GM23338 (cell line): ENCODE measurements around the gene SERGEF. TPM values are rescaled to one million over a fixed set of nuclear protein-coding genes. Genes with fewer than 3 reads are reported as not detected.

Experiments
- ATAC-seq: fragments of 200-7000 bp; cut with Tn5 transposase; 3 replicates; pipeline ENCODE4 v1.9.1; 2020
- DNase-seq: peaks from one replicate; pipeline ENCODE4 v3.0.0-alpha.2; 2015; ENCODE audit warnings: low spot score
- H2AFZ ChIP-seq: fragments of 200-600 bp; sonication (generic); 2 replicates; pipeline ENCODE4 v1.8.0; 2016; ENCODE audit warnings: antibody characterized with exemption, mild to moderate bottlenecking, moderate library complexity
- H3F3A ChIP-seq: fragments of 200-600 bp; sonication (generic); replicated peaks from 2 replicates; pipeline ENCODE4 v1.8.0; 2017; ENCODE audit warnings: antibody characterized with exemption, mixed run types, low read depth
- H3K27ac ChIP-seq: fragments of 200-600 bp; sonication (generic); 2 replicates; pipeline ENCODE4 v1.6.1; 2016; ENCODE audit warnings: low read depth
- H3K27me3 ChIP-seq: fragments of 200-600 bp; sonication (generic); 2 replicates; pipeline ENCODE4 v1.8.0; 2016; ENCODE audit warnings: mild to moderate bottlenecking, mixed run types, moderate library complexity; ENCODE audit not compliant: insufficient read depth
- H3K36me3 ChIP-seq: fragments of 200-600 bp; sonication (generic); 2 replicates; pipeline ENCODE4 v1.8.0; 2016; ENCODE audit warnings: mild to moderate bottlenecking; ENCODE audit not compliant: insufficient read depth
- H3K4me1 ChIP-seq: fragments of 200-600 bp; sonication (generic); 2 replicates; pipeline ENCODE4 v1.8.0; 2016; ENCODE audit warnings: mild to moderate bottlenecking, moderate library complexity; ENCODE audit not compliant: insufficient read depth
- H3K4me2 ChIP-seq: fragments of 200-600 bp; sonication (generic); 2 replicates; pipeline ENCODE4 v1.7.1; 2017; ENCODE audit warnings: mixed run types
- H3K4me3 ChIP-seq: fragments of 200-600 bp; sonication (generic); 2 replicates; pipeline ENCODE4 v1.6.1; 2016; ENCODE audit warnings: mixed run types
- H3K79me2 ChIP-seq: fragments of 200-600 bp; sonication (generic); replicated peaks from 2 replicates; pipeline ENCODE4 v1.8.0; 2017; ENCODE audit warnings: mild to moderate bottlenecking; ENCODE audit not compliant: insufficient read depth
- H3K9me2 ChIP-seq: fragments of 200-600 bp; sonication (generic); 2 replicates; pipeline ENCODE4 v1.8.0; 2017; ENCODE audit not compliant: insufficient read depth
- H4K20me1 ChIP-seq: fragments of 200-600 bp; sonication (generic); replicated peaks from 2 replicates; pipeline ENCODE4 v1.8.0; 2017; ENCODE audit warnings: mild to moderate bottlenecking; ENCODE audit not compliant: insufficient read depth
- H3K27ac Mint-ChIP-seq: 2 replicates; pipeline ENCODE4 v1.8.0; 2020; ENCODE audit warnings: inconsistent platforms, mild to moderate bottlenecking, moderate library complexity, mixed read lengths
- H3K27me3 Mint-ChIP-seq: 3 replicates; pipeline ENCODE4 v1.8.0; 2022; ENCODE audit warnings: low read depth, mild to moderate bottlenecking, moderate library complexity, mixed read lengths, inconsistent platforms; ENCODE audit not compliant: insufficient read depth, poor library complexity
- H3K36me3 Mint-ChIP-seq: 3 replicates; pipeline ENCODE4 v1.8.0; 2021; ENCODE audit warnings: low read depth, mild to moderate bottlenecking, inconsistent platforms, moderate library complexity, mixed read lengths
- H3K4me1 Mint-ChIP-seq: 3 replicates; pipeline ENCODE4 v1.8.0; 2020; ENCODE audit warnings: mild to moderate bottlenecking, inconsistent platforms, mixed read lengths
- H3K4me3 Mint-ChIP-seq: 3 replicates; pipeline ENCODE4 v1.8.0; 2021; ENCODE audit warnings: moderate library complexity, mild to moderate bottlenecking, inconsistent platforms, mixed read lengths
- H3K9me3 Mint-ChIP-seq: 3 replicates; pipeline ENCODE4 v1.8.0; 2020; ENCODE audit warnings: moderate library complexity, mild to moderate bottlenecking, inconsistent platforms, mixed read lengths
- CREB1 ChIP-seq: fragments of 250-450 bp; sonication (Bioruptor Pico); IDR thresholded peaks from 2 replicates; pipeline ENCODE4 v1.5.0; 2020; ENCODE audit warnings: low read depth, mild to moderate bottlenecking, moderate library complexity
- EZH2 ChIP-seq: fragments of 200-600 bp; sonication (generic); IDR thresholded peaks from one replicate; pipeline ENCODE4 v1.8.0; 2017; ENCODE audit warnings: antibody characterized with exemption, mild to moderate bottlenecking, low read depth; ENCODE audit not compliant: unreplicated experiment
- EZH2phosphoT487 ChIP-seq: fragments of 200-600 bp; sonication (generic); IDR thresholded peaks from one replicate; pipeline ENCODE4 v1.8.1; 2018; ENCODE audit warnings: antibody characterized with exemption; ENCODE audit not compliant: unreplicated experiment
- JUNB ChIP-seq: IDR thresholded peaks from one replicate; pipeline ENCODE4 v1.6.1; 2016; ENCODE audit warnings: antibody characterized with exemption; ENCODE audit not compliant: unreplicated experiment
- NANOG ChIP-seq: IDR thresholded peaks from 2 replicates; pipeline ENCODE4 v1.6.1; 2016; ENCODE audit warnings: antibody characterized with exemption, borderline replicate concordance
- POLR2AphosphoS5 ChIP-seq: IDR thresholded peaks from 2 replicates; pipeline ENCODE4 v1.6.1; 2016; ENCODE audit warnings: antibody characterized with exemption, low read depth
- STAT1 ChIP-seq: IDR thresholded peaks from one replicate; pipeline ENCODE4 v1.6.1; 2016; ENCODE audit warnings: antibody characterized with exemption; ENCODE audit not compliant: unreplicated experiment
- ZNF114 ChIP-seq: fragments of 250-450 bp; sonication (Bioruptor Pico); IDR thresholded peaks from 2 replicates; pipeline ENCODE4 v1.5.0; 2020; ENCODE audit warnings: mild to moderate bottlenecking, moderate library complexity
- ZNF331 ChIP-seq: fragments of 250-450 bp; sonication (Bioruptor Pico); IDR thresholded peaks from 2 replicates; pipeline ENCODE4 v1.5.0; 2020; ENCODE audit warnings: low read depth, mild to moderate bottlenecking, moderate library complexity
- ZNF462 ChIP-seq: fragments of 250-450 bp; sonication (Bioruptor Pico); IDR thresholded peaks from 2 replicates; pipeline ENCODE4 v1.5.0; 2020; ENCODE audit warnings: mild to moderate bottlenecking, moderate library complexity
- polyA plus RNA-seq: library from polyadenylated mRNA; unstranded; fragments of >200 nt; fragmentation: Nextera tagmentation; extraction: Ambion mirVana; gene quantifications from 2 replicates; pipeline ENCODE4 v1.2.1, GENCODE V29; 2016
- total RNA-seq: library from RNA; depleted of rRNA; stranded (reverse); fragments of >200 nt; shearing (Covaris generic); gene quantifications from 2 replicates; pipeline ENCODE4 v1.2.3, GENCODE V29; 2014
- TF ChIP-seq, protein P1 (sequence below): IDR thresholded peaks from one replicate; pipeline ENCODE4 v1.6.1; 2018; ENCODE audit warnings: antibody characterized with exemption; ENCODE audit not compliant: unreplicated experiment

The SERGEF gene
- total and polyA plus RNA-seq, 2 experiments from 2014 or later: 24.2 to 27.9 TPM

- TF ChIP-seq JUNB: no peak
- no peak for TF ChIP-seq EZH2phosphoT487
- TF ChIP-seq, protein P1, sequence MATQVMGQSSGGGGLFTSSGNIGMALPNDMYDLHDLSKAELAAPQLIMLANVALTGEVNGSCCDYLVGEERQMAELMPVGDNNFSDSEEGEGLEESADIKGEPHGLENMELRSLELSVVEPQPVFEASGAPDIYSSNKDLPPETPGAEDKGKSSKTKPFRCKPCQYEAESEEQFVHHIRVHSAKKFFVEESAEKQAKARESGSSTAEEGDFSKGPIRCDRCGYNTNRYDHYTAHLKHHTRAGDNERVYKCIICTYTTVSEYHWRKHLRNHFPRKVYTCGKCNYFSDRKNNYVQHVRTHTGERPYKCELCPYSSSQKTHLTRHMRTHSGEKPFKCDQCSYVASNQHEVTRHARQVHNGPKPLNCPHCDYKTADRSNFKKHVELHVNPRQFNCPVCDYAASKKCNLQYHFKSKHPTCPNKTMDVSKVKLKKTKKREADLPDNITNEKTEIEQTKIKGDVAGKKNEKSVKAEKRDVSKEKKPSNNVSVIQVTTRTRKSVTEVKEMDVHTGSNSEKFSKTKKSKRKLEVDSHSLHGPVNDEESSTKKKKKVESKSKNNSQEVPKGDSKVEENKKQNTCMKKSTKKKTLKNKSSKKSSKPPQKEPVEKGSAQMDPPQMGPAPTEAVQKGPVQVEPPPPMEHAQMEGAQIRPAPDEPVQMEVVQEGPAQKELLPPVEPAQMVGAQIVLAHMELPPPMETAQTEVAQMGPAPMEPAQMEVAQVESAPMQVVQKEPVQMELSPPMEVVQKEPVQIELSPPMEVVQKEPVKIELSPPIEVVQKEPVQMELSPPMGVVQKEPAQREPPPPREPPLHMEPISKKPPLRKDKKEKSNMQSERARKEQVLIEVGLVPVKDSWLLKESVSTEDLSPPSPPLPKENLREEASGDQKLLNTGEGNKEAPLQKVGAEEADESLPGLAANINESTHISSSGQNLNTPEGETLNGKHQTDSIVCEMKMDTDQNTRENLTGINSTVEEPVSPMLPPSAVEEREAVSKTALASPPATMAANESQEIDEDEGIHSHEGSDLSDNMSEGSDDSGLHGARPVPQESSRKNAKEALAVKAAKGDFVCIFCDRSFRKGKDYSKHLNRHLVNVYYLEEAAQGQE: no peak
- TF ChIP-seq STAT1: no peak
Measured at GRCh38 chr11:17929171-17929570, 83.7 kb downstream of the SERGEF start (continued).

- H3K9me3 Mint-ChIP-seq: peaks cover 5% of the 10 kb centered on the region; the same call in 2 of the 3 replicates
- TF ChIP-seq, protein P1: no peak
- TF ChIP-seq EZH2 (no peak), ZNF331 (no peak), CREB1 (no peak), POLR2AphosphoS5 (no peak), STAT1 (no peak), ZNF114 (CRISPR knock-in tag) (no peak), NANOG (no peak), ZNF462 (CRISPR knock-in tag) (no peak)
Measured at GRCh38 chr11:17927681-17928343, 85.0 kb downstream of the SERGEF start.

More at GRCh38 chr11:17927681-17928343, 85.0 kb downstream of the SERGEF start:
- Mint-ChIP-seq H3K27me3 (no peaks in the 10 kb centered on the region), H3K4me1 (peaks cover 27% of the 10 kb centered on the region; the same call in 2 of the 3 replicates), H3K36me3 (peaks cover 5% of the 10 kb centered on the region; the same call in 2 of the 3 replicates), H3K27ac (no peak overlapping the region), H3K4me3 (no peak overlapping the region)
- no peaks in the 10 kb centered on the region for H3F3A ChIP-seq
- no peak overlapping the region for H3K4me2 ChIP-seq
- H3K79me2 ChIP-seq: no peaks in the 10 kb centered on the region
- no peak overlapping the region for H3K4me3 ChIP-seq
- no peak overlapping the region for H3K27ac ChIP-seq
- ATAC-seq: no peak
- no peak overlapping the region for H2AFZ ChIP-seq
- H3K36me3 ChIP-seq: no peaks in the 10 kb centered on the region
- no peak for DNase-seq
- H3K27me3 ChIP-seq: no peaks in the 10 kb centered on the region
- no peaks in the 10 kb centered on the region for H3K9me2 ChIP-seq
- H3K4me1 ChIP-seq: peaks cover 14% of the 10 kb centered on the region; the same call in 1 of the 2 replicates
- no peaks in the 10 kb centered on the region; the same call in 1 of the 2 replicates for H4K20me1 ChIP-seq
